Kidney (tissue), 14 donors: Measurements from ENCODE around the gene SLC39A11. TPM values are rescaled to one million over a fixed set of nuclear protein-coding genes. Genes with fewer than 3 reads are reported as not detected.

Experiments used
- DNase-seq, 5 donors: peaks; one replicate each; pipeline ENCODE4 v3.0.0-alpha.2; 2013 to 2020
- FAIRE-seq: peaks from 2 replicates; lab custom pipeline; 2012; peaks lifted over from hg19 to GRCh38; lab: Jason Lieb, UNC
- H3K27ac ChIP-seq, 2 donors: one replicate each; pipeline ENCODE4 v1.7.0; 2013; ENCODE audit warnings: low read depth in 2 of 2, low read length in 2 of 2, inconsistent platforms in 1 of 2
- H3K27me3 ChIP-seq: one replicate; pipeline ENCODE4 v1.7.1; 2013; ENCODE audit warnings: low read length, inconsistent platforms; ENCODE audit not compliant: control insufficient read depth, insufficient read depth
- H3K36me3 ChIP-seq, 3 donors: one replicate each; pipeline versions ENCODE4 v1.7.0 to v1.7.1; 2013; ENCODE audit warnings: low read length in 3 of 3, control low read depth in 1 of 3, inconsistent platforms in 1 of 3; ENCODE audit not compliant: insufficient read depth in 3 of 3, control insufficient read depth in 2 of 3
- H3K4me1 ChIP-seq, 3 donors: one replicate each; pipeline versions ENCODE4 v1.7.0 to v1.7.1; 2013; ENCODE audit warnings: low read length in 3 of 3, inconsistent platforms in 1 of 3, low read depth in 1 of 3; ENCODE audit not compliant: control insufficient read depth in 2 of 3, insufficient read depth in 2 of 3
- H3K4me3 ChIP-seq, 3 donors: one replicate each; pipeline versions ENCODE4 v1.7.0 to v1.8.1; 2013; ENCODE audit warnings: low read length in 3 of 3, control low read depth in 1 of 3, inconsistent platforms in 1 of 3
- H3K9ac ChIP-seq, 3 donors: one replicate each; pipeline versions ENCODE4 v1.7.0 to v1.7.1; 2013; ENCODE audit warnings: low read length in 3 of 3, control low read depth in 1 of 3, inconsistent platforms in 1 of 3
- H3K9me3 ChIP-seq, 3 donors: one replicate each; pipeline versions ENCODE4 v1.7.0 to v1.7.1; 2013; ENCODE audit warnings: low read length in 3 of 3, control low read depth in 1 of 3, inconsistent platforms in 1 of 3; ENCODE audit not compliant: control insufficient read depth in 2 of 3, insufficient read depth in 1 of 3
- intact Hi-C: fragments of 100-400 bp; cut with DNase I; formaldehyde crosslinking; loops from one replicate; pipeline ENCODE4 v1.11.1; 2022
- polyA plus RNA-seq: library from polyadenylated mRNA; stranded (reverse); fragments of 350-450 nt; fragmentation: Illumina TruSeq; extraction: RNeasy Lipid Tissue Mini Kit (QIAGEN cat#74804); gene quantifications from one replicate; pipeline ENCODE4 v1.2.3, GENCODE V29; 2014; ENCODE audit warnings: low read depth, low replicate concordance; ENCODE audit not compliant: insufficient read depth
- total RNA-seq: library from RNA; stranded (reverse); fragmentation: NEBNext Ultra II Directional; extraction: Animal tissue kit (Norgen Biotek cat#: 25700); gene quantifications from one replicate; pipeline ENCODE4 v1.2.1, GENCODE V29; 2021
- TF ChIP-seq, protein P1 (sequence below): IDR thresholded peaks from 3 replicates; pipeline ENCODE4 v1.5.1; 2012; ENCODE audit warnings: mild to moderate bottlenecking, moderate library complexity, borderline replicate concordance; ENCODE audit not compliant: insufficient read depth; ENCODE audit errors: extremely low read depth
- donor health status: control.
- donor health status: control.
- donor health status: control.
- donor health status: control.
- donor health status: control.
- donor health status: DM: yes; HTN: yes; CAD: no.
- donor health status: Normal renal cell carcinoma (clear cell type).

Gene SLC39A11
- total and polyA plus RNA-seq, 2 donors from 2014 or later = 19.7 to 37.2 TPM

- peak in 1 of 5 donors; percentile 41 for DNase-seq
- peak overlapping the region in 1 of 3 donors; percentile 48 for H3K9ac ChIP-seq
- TF ChIP-seq, protein P1, sequence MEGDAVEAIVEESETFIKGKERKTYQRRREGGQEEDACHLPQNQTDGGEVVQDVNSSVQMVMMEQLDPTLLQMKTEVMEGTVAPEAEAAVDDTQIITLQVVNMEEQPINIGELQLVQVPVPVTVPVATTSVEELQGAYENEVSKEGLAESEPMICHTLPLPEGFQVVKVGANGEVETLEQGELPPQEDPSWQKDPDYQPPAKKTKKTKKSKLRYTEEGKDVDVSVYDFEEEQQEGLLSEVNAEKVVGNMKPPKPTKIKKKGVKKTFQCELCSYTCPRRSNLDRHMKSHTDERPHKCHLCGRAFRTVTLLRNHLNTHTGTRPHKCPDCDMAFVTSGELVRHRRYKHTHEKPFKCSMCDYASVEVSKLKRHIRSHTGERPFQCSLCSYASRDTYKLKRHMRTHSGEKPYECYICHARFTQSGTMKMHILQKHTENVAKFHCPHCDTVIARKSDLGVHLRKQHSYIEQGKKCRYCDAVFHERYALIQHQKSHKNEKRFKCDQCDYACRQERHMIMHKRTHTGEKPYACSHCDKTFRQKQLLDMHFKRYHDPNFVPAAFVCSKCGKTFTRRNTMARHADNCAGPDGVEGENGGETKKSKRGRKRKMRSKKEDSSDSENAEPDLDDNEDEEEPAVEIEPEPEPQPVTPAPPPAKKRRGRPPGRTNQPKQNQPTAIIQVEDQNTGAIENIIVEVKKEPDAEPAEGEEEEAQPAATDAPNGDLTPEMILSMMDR = no peak
- no peak overlapping the region for H3K27ac ChIP-seq
- no peaks in the 10 kb centered on the region for H3K9me3 ChIP-seq
- no peaks in the 10 kb centered on the region for H3K36me3 ChIP-seq
- no peak overlapping the region for H3K4me3 ChIP-seq
- FAIRE-seq = no peak
- no peaks in the 10 kb centered on the region for H3K27me3 ChIP-seq
- intact Hi-C loops = no loop called here
- peaks cover 0 to 5% (median 3%) of the 10 kb centered on the region in 3 donors for H3K4me1 ChIP-seq
Observed at GRCh38 chr17:73093286-73093685, 798 bp upstream of the SLC39A11 start.

DNA sequence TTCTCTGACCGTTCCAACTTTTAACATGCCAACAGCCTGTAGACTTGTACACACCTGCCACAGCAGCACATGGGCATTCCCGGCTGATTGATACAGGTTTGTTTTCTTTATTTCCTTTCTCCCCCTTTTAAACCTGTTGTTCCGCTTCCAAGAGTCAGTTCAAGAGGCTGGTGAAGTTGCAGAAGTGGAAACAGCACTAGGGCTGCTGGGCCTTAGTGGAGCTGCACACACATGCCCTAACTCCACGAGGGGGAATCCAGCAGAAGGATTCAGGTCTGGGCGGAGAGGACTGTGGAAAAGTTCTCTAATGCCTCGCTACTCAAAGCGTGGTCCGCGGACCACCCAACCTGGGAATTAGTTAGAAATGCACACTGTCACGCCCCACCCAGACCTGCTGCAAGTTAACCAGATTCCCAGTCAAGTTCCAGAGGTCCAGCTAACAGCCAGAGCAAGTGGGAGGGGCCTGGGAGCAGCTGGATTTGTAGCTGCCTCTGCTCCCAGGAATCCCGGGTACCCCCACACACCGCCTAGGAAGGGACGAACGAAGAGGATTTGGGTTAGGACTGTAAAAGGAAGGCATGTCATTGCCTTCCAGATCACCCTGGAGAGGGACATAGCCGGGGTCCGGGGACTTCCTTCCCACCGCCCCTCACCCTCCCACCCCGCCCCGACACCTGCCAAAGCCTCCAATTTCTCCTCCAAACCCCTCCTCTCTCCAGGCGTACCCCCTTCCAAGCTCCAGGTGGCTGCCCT is 542 bp downstream of the SLC39A11 start:
- no peak for FAIRE-seq
- Histone ChIP-seq H3K27ac (peak overlapping the region in 1 of 2 donors; percentile 13), H3K4me3 (peak overlapping the region; percentile 68 to 75 (median 73)), H3K27me3 (no peaks in the 10 kb centered on the region), H3K9me3 (no peaks in the 10 kb centered on the region), H3K36me3 (no peaks in the 10 kb centered on the region), H3K9ac (peak overlapping the region in 2 of 3 donors; percentile 43 to 48), H3K4me1 (peaks cover 0 to 5% (median 3%) of the 10 kb centered on the region in 3 donors)
- TF ChIP-seq, protein P1 = no peak
- intact Hi-C loops = no loop called here
- peak in 4 of 5 donors; percentile 42 to 66 (median 54) for DNase-seq

GRCh38 chr17:73091410-73091769 is 1.1 kb downstream of the SLC39A11 start:
- Histone ChIP-seq H3K4me3 (peak overlapping the region; percentile 14 to 75 (median 73)), H3K9me3 (no peaks in the 10 kb centered on the region), H3K9ac (peak overlapping the region in 1 of 3 donors; percentile 48), H3K4me1 (peaks cover 0 to 5% (median 3%) of the 10 kb centered on the region in 3 donors), H3K27me3 (no peaks in the 10 kb centered on the region), H3K27ac (no peak overlapping the region), H3K36me3 (no peaks in the 10 kb centered on the region)
- intact Hi-C loops = no loop called here
- no peak for DNase-seq
- TF ChIP-seq, protein P1 = no peak
- no peak for FAIRE-seq
